GM10847 (cell line): ENCODE results near the gene TMEM94.

Source experiments
- POLR2A ChIP-seq: IDR thresholded peaks from 2 replicates; pipeline ENCODE4 v1.6.1; 2011; ENCODE audit not compliant: insufficient read length; ENCODE audit errors: extremely low read depth

TMEM94 gene

DNA sequence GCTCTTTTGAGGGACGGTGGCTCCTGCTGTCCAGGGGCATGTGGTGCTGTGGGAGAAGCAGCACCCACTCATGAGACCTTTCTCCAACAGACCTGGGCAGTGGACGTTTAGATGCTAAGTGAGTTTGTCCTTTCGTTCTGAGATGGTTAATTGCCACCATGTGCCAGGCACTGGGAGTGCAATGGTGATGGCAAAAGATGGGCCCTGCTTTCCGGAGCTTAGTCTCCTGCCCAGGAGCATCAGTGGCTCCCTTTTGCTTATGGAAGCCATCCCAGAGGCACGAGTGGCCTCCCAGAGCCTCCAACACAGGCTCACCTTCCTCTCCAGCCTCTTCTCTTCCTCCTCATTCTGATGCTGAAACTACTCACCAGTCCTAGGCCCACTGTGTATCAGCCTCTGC, 30.5 kb downstream of the TMEM94 start:
- TF ChIP-seq POLR2A: no peak

DNA sequence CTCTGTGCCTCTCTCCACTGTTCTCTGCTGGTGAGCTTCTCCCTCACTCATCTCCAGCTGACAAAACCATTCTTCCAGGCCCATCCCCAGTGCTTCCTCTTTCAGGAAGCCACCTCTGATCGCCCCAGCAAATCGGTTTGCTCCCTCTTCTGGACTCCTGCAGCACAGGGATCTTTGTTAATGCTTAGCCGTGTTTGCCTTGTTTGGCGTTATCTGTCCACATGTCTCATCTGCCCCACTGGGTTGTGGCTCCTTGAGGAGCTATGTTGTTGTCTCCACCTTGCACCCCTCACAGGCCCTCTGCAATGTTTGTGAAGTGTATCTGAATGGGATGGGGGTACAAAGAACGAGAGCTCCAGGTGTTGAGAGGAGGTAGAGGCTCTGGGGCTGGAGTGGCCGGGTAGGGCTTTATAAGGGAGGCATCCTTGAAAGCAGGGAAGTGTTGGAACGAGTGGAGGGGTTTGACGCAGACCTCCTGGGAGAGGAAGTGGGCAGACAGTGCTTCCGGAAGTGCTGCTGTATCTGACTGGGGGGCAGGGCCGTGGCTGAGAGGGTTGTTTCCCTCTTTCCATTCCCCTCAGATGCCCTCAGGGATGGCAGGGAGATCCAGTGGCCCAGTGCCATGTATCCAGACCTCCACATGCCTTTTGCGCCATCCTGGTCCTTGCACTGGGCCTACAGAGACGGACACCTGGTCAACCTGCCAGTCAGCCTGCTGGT, 31.1 kb downstream of the TMEM94 start:
- no peak for TF ChIP-seq POLR2A

DNA sequence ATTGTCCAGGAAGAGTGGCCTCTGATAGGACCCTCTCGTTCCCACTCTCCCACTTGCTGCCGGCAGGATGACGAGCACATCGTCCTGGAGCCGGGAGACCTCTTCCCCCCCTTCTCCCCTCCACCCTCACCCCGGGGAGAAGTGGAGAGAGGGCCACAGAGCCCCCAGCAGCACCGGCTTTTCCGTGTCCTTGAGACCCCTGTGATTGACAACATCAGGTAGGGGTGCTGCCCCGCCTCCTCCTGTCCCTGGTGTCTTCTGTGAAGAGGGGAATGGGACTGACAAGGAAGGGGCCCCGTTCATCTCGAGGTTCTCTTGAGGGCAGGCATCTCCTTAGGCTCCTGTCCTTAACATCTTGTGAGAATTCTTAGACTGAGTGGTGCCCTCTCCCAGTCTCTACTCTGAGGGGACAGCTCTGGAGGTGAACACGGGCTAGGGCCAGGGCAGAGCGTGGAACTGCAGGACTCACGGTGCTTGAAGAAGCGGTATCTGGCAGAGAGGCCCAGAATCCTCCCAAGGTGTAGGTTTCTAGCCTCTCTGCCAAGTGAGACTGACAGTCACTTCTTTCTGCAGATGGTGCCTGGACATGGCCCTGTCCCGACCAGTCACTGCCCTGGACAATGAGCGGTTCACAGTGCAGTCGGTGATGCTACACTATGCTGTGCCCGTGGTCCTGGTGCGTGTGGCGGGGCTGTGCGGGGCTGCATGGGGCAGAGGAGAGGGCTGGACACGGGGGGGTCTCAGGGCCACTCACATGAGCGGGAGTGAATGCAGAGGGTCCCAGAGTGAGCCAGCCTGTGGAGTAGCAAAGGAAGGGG, 32.5 kb downstream of the TMEM94 start:
- TF ChIP-seq POLR2A: no peak

DNA sequence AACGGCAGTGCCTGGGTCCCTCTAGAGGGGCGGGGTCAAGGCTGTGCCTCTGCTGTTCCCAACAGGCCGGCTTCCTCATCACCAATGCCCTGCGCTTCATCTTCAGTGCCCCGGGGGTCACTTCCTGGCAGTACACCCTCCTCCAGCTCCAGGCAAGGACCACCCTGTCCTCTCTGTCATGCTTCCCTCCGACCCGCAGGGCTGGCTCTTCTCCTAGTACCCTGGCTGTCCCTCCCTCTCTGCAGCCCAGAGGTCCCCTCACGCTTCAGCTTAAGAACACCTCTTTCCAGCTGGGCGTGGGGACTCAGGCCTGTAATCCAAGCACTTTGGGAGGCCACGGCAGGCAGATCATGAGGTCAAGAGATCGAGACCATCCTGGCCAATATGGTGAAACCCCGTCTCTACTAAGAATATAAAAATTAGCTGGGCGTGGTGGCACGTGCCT, 33.1 kb downstream of the TMEM94 start:
- no peak for TF ChIP-seq POLR2A

DNA sequence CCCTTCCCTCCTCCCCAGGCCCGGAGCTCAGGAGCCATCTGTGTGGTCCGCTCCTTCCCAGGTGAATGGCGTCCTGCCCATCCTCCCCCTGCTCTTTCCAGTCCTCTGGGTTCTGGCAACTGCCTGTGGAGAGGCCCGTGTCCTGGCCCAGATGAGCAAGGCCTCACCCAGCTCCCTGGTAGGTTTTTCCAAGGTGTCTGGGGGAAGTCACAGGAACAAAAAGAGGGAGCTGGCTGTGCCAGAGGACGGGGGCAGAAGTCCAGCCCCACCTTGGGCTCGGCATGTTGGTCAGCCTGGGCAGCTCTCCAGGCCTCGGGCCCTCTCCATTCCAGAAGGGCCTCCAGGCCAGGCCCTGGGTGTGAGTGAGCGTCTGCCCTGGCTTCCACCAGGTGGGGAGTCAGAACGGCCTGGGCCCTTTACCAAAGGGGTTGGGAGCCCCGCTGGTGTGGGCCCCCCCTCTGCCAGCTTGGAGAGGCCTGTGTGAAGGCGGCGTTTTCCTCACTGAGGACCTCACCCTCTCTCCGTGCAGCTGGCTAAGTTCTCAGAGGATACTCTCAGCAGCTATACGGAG, 33.8 kb downstream of the TMEM94 start:
- TF ChIP-seq POLR2A: no peak

DNA sequence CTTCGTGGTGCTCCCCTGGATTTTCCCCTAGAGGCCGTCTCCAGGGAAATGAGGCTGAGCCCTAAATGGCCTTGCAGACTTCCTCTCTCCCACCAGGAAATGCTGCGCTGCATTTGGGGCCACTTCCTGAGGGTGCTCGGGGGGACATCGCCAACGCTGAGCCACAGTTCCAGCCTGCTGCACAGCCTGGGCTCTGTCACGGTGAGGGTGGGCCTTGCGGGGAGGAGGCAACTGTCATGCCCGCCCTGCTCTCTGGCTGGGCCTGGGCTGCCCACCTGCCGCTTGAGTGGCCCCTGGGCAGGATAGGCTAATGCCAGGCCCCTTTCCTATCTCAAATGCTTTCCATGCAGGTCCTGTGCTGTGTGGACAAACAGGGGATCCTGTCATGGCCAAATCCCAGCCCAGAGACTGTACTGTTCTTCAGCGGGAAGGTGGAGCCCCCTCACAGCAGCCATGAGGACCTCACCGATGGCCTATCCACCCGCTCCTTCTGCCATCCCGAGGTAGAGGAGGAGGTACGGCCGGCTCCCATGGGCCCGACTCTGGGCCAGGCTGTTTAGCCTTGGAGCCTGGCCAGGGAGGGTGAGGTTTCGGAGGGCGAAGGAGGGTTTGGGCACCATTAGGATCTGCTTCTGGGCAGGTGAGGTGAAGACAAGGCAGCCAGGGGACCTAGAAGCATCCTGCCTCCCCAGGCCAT, 34.7 kb downstream of the TMEM94 start:
- TF ChIP-seq POLR2A: no peak

DNA sequence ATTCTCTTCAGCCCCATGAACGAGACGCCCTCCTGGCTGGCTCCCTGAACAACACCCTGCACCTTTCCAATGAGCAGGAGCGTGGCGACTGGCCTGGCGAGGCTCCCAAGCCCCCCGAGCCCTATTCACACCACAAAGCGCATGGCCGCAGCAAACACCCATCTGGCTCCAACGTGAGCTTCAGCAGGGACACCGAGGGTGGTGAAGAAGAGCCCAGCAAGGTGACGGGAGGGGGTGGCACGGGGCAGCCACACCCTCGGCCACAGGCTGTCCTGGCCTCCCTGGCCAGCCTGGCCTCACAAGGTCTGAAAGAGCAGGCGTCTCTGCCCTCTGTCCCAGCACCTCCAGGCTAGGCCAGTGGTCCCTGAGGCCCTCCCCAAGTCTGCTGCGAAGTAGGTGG, 35.2 kb downstream of the TMEM94 start:
- TF ChIP-seq POLR2A: no peak

DNA sequence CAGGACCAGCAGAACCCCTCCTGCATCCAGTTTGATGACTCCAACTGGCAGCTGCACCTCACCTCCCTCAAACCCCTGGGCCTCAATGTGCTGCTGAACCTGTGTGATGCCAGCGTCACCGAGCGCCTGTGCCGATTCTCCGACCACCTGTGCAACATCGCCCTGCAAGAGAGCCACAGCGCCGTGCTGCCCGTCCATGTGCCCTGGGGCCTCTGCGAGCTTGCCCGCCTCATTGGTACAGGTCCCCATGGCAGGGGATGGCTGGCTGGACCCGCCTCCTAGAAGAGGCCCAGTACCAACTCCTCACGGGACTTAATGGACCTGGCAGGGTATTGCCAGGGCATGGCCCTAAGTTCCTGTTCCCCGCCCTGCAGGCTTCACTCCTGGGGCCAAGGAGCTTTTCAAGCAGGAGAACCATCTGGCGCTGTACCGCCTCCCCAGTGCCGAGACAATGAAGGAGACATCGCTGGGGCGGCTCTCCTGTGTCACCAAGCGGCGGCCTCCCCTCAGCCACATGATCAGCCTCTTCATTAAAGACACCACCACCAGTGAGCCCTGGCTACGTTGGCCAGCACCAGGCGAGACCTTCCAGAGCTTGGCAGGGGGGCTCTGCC, 36.2 kb downstream of the TMEM94 start:
- TF ChIP-seq POLR2A: no peak

DNA sequence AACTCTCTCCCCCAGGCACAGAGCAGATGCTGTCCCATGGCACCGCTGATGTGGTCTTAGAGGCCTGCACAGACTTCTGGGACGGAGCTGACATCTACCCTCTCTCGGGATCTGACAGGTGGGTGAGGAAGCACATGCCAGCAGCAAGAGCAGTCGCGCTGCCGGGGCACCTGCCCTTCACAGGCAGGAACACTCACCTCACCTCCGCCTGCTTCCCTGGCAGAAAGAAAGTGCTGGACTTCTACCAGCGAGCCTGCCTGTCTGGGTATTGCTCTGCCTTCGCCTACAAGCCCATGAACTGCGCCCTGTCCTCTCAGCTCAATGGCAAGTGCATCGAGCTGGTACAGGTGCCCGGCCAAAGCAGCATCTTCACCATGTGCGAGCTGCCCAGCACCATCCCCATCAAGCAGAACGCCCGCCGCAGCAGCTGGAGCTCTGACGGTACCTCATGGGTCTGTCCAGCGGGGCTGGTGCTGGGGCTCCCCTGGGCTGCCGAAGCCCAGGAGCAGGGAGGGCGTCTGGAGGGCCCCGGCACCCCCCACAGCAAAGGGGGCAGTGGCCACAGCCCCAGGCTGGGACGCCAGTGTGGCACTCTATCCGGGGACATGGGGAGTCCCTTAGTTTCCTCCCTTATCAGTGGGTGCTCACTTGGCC, 37.2 kb downstream of the TMEM94 start:
- TF ChIP-seq POLR2A: no peak

DNA sequence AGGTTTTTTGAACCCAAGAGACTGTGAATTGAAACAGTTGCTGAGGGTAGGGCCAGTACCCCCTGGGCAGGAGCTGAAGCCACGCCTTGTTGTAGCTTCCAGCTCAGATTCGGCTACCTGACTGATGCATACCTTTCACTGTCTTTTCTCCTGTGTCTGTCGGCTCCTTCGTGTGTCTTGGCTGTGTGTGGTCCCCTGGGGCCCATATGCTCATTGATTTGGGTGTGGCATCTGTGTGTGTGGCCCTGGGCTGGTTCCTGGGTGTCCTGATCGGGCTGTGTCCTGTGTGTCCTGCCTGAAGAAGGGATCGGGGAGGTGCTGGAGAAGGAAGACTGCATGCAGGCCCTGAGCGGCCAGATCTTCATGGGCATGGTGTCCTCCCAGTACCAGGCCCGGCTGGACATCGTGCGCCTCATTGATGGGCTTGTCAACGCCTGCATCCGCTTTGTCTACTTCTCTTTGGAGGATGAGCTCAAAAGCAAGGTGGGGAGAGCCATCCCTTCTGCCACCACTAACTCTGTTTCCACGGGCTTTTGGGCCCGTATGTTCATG, 38.0 kb downstream of the TMEM94 start:
- TF ChIP-seq POLR2A: no peak

DNA sequence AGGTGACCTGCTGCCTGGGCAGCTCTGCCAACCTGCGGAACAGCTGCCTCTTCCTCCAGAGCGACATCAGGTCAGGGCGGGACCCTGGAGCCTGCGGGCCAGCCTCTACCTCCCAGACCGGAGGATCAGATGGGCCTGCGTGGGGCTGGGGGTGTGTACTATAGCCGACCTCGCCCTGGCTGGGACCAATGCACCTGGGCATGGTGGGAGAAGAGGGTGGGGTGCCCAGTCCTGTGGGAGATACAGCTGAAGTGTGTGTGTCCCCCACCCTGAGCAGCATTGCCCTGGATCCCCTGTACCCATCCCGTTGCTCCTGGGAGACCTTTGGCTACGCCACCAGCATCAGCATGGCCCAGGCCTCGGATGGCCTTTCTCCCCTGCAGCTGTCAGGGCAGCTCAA, 39.6 kb downstream of the TMEM94 start:
- no peak for TF ChIP-seq POLR2A

DNA sequence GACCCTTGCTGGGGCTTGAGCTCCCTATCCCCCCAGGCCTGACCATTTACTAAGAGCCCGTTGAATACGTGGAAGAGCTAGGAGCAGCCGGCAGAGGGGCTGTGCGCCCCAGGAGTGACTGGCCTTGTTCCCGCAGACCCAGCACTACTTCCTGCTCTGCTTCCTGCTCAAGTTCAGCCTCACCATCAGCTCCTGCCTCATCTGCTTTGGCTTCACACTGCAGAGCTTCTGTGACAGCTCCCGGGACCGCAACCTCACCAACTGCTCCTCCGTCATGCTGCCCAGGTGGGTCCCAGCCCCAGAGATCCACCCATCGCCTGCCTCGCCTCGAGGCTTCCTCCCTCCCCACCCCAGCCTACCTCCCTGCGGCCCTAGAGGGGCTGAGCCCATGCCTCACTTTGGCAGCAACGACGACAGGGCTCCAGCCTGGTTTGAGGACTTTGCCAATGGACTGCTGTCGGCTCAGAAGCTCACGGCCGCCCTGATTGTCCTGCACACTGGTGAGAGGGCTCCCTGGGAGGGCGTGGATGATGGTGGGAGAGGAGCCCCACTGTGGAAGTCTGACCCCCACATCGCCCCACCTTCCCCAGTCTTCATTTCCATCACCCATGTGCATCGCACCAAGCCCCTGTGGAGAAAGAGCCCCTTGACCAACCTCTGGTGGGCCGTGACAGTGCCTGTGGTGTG, 41.7 kb downstream of the TMEM94 start:
- no peak for TF ChIP-seq POLR2A

DNA sequence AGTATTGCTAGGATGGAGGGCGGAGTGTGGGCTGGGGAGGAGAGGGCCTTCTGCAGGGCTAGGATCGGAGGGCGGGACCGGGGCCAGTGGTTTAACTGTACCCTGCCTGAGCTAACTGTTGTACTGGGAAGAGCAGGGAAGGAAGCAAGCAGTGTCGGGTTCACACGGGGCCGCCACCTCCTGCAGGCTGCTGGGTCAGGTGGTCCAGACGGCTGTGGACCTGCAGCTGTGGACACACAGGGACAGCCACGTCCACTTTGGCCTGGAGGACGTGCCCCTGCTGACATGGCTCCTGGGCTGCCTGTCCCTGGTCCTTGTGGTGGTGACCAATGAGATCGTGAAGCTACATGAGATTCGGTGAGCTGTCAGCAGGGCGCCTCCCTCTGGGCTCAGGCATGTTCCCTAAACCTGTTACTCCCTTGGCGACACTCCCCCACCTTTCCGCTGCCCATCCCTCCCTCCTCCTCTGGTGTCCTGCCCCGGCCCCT, 42.3 kb downstream of the TMEM94 start:
- TF ChIP-seq POLR2A: no peak
